COR-L47 (cell line): Measurements from ENCODE around the gene ADAM12.

Experiments
- DNase-seq: peaks from one replicate; lab custom pipeline; 2025; lab: John Stamatoyannopoulos, UW

ADAM12 gene

DNA sequence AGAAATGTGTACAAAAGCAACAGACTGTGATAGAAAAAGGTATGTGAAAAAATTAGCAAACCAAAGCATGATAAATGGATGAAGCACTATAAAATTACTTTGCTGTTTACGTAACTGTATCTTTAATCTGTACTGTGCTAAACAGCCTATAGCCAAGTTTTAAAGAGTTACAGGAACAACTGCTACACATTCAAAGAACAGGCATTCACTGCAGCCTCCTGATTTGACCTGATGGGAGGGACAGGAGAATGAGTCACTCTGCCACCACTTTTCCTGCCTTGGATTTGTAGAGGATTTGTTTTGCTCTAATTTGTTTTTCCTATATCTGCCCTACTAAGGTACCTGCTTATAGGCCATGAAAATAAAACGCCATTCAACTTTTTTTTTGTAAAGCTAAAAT is 375.8 kb downstream of the ADAM12 start:
- DNase-seq: no peak

DNA sequence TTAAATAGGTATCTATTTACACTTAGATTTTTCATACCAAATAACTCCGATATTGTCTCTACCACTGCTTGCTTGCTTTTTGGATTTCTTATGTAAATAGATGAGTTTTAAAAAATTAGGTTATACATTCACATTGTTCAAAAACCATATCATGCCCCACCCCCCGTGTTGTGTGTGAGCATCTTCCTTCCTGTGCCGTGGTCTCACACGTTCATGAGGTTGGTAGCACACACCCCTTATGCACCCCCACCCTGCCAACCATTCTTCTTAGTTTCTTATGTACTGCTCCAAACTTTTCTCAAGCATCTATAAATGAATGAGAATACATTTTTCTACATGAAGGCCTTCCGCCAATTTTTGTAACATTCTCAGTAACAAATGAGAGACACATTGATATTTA is 376.3 kb downstream of the ADAM12 start:
- DNase-seq: no peak

DNA sequence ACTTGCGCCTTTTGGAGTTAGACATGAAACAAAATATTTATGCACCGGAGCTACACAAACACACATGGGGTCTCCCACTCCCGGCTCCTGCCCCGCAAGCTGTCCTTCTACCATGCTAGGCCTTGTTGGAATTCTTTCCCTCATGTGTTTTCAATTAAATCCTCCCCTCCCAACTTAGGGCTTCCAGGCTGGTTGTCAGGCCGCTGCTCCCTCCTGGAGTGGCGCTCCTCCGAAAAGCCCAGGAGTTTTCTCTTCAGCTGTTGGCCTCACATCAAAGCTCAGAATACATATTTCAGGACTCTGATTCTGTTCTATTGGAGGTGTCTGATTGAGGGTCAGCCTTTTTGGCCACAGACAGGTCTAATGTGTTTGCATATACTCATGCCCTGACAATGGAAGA is 378.6 kb downstream of the ADAM12 start:
- no peak for DNase-seq

DNA sequence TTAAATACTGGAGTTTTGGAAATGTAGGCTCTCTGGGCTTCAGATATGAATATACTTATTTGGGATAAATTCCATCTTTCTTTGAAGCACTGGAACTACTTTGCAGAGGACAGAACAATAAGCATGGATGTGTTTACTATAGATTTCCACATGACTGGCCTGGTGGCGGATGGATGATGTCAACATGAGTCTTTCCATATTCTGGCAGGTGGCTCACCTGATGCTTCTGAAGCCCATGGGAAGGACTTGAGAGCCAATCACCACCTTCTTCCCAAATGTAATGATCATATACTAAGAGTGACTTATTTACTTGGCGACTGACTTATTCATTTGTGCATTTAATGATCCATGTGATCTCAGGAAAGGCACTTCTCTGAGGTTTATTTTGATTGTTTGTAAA is 381.4 kb downstream of the ADAM12 start:
- no peak for DNase-seq

DNA sequence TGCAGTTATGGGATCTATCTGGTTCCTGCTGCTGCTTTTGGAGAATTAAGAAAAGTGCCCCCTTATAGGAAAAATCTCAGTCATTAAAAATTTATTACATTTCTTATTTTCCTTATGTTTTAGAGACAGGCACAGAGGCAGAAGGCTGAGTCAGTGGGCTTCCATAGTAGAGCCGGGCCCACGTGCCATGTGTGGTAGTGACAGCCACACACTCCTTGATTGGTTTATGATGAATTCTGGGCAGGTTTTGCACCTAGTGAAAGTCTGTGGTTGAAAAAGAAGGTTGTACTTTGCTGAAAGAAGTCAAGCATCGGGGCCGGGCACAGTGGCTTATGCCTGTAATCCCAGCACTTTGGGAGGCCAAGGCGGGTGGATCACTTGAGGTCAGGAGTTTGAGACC is 382.0 kb downstream of the ADAM12 start:
- no peak for DNase-seq

DNA sequence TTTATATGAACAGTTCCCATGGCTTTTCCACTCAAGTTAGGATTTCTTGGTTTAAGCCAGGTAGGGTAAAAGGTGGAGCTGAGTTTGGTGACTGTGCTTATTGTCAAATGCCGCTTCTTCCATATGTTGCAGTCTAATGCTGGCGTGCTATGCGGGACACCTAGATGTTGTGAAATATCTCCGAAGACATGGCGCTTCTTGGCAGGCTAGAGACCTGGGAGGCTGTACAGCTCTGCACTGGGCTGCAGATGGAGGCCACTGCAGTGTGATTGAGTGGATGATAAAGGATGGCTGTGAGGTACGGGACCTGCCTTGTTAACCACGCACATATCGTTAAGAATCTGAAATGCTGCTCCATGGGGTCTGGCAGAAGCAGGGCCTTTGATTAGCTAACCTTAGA is 383.5 kb downstream of the ADAM12 start:
- DNase-seq: no peak

DNA sequence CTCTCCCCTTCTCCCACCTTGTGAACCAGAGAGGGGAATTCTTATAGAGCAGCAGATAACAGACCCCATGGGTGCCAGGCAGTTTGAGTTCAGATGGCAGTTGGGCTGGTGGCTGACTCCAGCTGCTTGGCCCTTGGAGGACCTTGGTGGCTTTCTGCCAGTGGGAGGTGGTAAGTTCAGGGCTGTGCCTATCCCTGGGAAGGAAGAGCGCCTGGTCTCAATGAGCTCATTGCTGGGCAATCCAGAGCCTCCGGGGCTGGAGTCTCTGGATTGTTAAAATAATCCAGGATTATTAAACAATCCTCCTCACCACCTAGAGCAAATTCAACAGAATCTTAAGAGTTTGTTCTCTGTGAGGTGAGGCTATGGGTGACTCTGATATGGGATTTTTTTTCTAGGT is 386.7 kb downstream of the ADAM12 start:
- no peak for DNase-seq

DNA sequence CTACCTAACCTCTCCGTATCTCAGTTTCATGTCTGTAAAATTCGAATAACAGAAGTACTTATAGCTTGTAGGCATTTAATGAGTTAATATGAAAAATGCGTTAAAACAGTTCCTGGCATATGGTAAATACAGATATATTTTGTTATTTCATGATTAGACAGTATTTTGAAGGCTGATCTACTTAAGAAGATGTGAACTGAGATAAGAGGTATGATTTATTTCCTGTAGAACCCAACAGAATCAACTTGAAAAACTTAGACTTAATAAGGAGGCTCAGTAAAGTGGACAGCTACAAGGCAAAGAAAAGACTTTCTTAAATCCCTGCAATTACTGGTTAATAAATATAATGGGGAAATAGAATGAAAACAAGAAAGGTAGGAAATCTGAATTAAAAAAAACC is 388.6 kb downstream of the ADAM12 start:
- no peak for DNase-seq

DNA sequence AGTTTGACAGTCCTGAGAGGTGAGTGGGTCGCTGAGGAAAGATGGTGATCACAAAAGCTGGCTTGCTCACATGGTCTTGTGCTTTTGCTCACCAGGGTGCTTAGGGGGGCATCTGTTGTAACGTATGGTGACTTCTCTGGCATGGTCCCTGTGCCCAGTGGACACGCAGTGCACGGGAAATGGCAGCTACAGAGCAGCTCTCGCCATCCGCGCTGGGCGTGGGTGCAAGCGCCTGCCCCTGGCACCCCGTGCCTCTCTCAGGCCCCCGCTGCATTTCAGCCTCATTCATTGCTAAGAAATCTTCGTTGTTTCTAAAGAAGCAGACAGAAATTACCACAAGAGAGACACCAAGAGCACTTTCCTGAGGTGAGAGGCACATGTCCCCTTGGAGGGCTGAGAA is 390.7 kb downstream of the ADAM12 start:
- DNase-seq: no peak

DNA sequence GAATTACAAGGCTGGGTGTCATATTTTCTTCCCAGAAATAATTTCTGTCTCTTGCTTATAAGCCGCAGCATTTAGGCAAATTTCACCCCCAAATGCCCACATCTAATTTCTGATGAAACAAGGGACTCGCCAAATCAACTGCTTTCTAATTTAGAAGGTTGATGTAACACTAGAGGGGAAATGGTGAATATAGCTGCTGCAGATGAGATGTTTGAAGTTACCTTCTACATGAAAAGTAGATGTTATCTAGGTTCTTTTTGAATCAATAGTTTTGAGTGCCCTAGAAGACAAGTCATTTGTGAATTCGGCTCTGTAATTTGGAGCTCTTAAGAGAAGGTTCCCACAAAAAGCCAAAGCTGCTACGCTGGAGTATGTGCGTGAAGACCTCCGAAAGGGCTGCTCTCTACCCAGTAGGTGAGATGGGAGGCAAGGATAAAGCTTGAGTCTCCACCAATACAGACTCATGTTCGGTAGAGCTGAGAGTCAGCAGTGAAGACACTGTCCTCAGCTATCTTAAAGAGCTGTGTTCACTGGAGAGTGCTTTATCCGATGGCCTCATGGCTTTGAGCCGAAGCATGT is 392.5 kb downstream of the ADAM12 start:
- DNase-seq: no peak

DNA sequence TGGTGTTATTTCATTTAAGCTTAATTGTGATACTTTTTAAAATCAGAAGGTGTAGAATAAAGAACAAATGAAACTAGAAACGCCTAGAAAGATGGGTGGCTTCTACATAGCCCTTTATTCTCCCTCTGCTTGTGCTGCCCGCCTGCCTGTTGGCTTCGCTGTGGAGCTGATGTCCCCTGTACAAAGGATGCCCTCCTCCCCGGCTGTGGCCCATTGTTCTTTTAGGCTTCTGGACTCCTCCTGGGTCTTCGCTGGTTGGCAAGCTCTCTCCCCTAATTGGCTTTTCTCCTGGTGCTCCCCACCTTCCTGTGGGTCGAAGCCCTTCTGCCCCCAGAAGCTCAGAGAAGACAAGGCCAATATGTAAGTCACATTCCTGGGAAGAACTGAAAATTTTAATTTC is 393.7 kb downstream of the ADAM12 start:
- DNase-seq: no peak

DNA sequence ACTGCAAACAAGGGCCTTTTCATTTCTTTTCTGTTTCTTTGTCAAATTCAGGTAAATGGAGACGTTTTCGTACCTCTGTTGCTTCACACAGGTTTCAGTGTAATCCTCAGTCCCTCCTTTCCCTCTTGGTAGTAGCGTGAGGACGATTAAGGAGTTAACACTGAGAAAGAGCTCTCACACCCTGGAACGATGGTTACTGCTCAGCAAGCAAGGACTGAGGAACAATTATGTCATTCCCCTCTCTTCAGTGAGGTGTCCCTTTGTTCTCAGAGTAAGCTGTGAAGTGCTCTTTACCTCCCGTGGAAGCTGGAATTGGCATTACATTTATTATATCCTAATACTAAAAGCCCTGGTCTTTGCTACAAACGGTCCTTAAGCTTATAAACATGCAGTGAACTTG is 396.0 kb downstream of the ADAM12 start:
- DNase-seq: no peak

DNA sequence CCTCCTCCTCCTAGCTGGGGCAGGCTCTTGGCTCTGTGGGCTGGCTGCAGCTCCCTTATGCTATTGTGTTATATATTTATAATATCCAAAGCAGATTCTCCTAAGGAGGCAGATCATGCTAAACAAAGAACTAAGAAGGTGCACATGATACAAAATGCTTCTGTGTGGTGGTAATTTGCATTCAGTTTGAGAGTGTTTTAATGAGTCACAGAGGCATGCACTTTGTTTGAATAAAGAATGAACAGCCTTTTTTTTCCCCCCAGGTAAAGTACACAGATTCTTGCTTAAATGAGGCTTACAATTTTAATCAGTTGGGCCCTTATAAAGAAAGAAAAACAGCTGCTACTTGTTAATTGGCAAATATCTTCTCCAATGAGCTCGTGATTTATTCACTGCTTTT is 396.9 kb downstream of the ADAM12 start:
- DNase-seq: no peak

DNA sequence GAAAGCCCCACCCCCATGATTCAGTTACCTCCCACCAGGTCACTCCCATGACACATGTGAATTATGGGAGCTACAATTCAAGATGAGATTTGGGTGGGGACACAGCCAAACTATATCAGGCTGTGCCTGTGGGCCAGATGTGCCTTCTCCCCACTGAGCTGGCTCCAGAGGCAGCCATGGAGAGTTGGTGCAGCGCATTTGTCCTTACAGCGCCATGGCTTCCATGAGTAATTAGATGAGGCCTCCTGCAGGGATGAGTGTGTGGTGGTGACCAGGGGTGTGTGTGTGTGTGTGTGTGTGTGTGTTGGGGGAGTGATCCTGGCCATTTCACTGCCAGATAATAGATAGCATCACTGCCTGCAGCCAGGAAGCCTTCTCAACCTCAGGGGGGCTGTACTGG is 397.3 kb downstream of the ADAM12 start:
- no peak for DNase-seq

DNA sequence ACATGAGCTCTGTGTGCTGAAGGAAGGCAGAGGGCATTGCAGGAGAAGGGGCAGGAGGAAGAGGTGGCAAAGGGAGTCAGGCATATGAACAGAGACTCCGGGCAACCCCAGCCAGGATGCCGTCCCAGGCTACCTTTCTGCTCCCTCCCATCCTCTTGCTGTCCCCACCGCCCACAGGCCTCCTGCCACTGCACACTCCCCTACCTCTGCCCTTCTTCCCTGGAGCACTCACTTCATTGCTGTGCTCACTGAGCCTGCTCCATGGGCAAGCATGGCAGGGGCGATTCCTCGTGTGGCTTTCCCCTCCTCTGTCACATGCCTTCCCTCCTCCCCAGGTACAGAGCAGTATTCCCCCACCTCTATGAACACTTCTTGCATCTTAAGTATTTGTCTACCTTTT is 398.5 kb downstream of the ADAM12 start:
- DNase-seq: no peak

DNA sequence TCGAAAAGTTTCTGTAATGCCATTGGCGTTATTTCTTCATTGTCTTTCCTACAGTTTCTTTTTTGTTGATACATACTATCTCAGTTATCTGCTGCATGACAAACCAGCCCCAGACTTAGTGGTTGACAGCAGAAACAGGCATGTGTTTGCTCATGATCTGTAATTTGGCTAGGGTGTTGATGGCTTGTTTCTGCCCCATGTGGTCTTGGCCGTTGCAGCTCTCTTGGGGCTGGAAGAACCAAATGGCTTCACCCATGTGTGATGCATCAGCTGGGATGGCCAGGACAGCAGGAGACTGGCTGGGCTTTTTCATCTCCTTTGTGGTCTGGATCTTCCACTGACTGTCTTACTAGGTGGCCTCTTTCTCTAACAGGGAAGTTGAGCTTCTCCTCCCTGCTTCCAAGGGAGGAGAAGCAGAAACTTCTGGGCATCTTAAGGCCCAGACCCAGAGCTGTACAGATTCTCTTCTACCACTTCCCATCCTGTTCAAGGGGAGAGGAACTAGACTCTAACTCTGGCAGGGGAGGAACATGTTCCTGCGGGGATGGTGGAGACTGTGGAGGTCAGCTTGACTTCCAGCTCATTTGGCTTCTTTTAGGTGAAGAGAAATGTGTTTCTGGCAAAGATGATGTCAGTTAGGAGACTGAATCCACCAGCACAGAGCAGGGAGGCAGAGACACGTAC is 402.6 kb downstream of the ADAM12 start:
- no peak for DNase-seq

DNA sequence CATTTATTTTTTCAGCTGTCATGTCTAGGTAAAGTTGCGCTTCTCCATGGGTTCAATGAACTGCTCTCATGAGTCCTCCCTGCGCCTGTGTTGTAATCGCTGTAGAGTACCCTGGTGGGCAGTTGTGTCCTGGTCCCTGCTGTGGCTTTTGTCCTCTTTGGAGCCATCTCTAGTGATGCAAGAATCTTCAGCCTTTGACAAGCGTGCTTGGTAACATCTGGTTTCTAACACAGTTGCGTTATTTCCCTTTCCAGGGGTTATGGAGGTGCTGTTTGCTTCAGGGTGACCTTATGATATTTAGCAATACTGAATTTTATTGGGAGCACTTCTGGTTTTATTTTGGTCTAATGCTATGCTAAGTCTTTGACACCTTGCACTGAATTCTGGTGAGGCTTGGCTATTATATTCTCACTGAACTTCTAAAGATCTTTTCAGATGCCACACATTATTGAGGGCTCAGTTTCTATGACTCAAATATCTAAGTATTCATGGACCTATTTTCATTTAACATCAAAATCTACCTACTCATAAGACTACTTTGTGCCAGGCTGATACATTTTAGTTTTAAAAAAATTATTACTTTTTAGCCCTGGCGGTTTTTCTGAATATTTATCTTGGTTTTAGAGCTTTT is 403.3 kb downstream of the ADAM12 start:
- no peak for DNase-seq

DNA sequence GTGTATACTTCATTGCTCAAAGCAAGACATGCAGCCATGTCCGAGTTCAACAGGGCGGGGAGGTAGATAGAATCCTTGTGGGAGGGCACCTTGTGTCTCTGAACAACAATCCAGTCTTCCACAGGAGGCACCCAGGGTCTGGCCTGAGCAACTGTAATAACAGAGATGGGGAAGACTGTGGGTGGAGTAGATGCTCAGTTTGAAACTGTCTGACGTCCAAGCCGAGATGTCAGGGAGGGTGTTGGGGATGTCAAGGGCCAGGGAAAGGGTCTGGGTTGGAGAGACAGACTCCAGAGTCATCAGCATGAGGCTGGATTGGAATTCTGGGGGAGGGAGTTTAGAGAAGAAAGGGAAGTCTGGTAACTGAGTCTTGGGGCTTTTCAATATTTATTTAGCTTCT is 403.9 kb downstream of the ADAM12 start:
- DNase-seq: no peak

DNA sequence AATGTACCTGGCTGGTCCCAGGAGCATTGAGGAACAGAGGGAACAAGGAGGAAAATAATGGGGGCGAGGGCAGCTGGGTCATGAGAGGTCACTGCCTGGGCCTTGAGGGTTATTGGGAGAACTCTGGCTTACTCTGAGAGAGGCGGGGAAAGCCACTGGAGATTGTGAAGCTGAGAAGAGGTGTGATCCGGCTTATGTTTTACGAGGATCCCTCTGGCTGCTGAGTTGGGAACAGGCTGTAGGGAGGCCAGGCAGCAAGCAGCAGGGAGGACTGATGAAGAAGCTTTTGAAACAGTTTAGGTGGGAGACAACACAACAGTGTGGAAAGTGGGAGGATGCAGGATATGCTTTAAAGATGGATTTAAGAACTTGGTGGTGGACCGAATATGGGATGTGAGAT is 404.6 kb downstream of the ADAM12 start:
- no peak for DNase-seq

DNA sequence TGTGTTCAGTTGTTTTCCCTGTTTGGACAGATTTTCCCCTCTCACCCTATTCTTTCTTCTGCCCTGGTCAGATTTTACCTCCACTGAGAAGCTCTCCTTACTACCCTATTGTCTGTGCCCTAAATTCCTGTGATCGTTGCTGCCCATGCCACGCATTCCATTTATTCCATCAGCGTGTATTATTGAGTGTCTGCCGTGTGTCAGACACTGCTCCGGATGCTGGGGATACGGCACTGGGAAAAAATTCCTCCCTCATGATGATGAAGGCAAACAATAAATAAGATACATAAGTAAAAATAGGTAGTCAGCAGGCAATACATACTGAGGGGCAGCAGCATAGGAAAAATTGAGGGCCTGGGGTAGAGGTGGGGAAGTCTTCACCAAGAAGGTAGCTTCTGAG is 405.1 kb downstream of the ADAM12 start:
- no peak for DNase-seq

DNA sequence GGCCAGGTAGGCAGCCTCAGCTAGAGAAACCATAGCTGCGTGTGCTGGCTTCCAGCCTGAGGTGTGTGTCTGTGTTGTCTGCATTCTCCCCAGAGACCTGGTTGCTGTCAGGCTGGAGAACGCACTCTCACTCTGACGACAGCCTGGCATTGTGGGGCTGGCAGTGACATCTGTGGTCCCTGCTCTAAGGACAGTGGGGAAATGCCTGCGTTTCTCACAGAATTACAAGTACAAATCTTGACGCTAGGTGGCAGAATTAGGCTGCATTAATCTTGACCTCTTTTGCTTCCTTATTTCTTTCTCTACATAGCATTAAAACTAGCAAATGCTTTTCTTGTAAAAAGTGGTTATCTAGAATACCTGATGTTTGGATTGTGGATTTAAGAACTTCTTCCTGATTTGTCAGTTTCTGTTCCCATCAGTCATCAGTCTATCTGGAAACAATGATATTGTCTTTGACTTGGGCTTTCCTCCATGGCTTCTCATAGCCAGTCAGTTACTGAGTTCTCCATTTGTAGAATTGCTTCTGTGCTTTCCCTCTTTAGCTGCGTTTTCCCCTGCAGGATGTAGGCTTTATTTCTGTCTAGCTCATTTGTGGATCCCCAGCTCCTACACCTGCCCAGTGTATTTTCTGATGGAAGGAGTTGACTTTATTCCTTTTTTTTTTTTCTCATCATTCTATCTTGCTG is 405.9 kb downstream of the ADAM12 start:
- DNase-seq: no peak

DNA sequence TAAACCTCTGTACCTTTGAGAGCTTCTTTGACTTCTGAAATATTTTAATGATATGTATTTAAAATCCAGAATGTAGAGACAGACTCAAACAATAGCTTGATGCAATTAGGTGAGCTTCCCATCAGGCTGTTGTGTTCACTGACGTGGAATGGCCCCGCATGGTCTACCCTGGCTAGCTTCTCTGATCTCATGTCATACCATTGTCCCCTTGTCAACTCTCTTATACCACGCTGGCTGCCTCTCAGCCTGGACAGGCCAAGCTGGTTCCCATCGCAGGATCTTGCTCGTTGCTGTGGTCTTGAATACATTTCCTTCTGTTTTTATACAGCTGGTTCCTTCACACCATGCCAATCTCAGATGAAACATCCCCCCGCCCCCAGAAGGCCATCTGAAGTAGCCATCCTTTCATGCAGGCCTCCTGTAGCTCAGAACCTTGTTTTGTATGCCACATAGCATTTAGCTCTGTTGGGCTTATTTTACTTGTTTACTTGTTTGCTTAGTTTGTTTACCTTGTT is 407.7 kb downstream of the ADAM12 start:
- no peak for DNase-seq

DNA sequence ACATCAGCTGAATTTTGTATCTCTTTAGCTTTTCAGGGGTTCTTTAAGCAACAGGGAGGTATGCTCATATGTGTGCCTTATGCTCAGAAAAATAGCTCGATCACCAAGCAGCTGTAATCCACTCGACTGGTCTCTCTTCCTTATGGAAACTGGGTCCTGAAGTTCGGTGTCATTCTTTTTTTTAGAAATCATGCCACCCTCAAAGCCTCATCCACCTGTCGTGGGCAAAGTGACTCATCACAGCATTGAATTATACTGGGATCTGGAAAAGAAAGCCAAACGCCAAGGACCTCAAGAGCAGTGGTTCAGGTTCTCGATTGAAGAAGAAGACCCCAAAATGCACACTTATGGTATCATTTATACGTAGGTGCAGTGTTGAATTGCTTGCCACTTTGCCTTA is 408.3 kb downstream of the ADAM12 start:
- DNase-seq: no peak
